HepG2 (cell line): Measurements from ENCODE around the gene TFE3. TPM values are rescaled to one million over a fixed set of nuclear protein-coding genes. Genes with fewer than 3 reads are reported as not detected.
A peak's percentile ranks its signal among the peaks of the same experiment; 100 is the strongest.

Experiments
- BCL6 ChIP-seq: IDR thresholded peaks from 2 replicates; pipeline ENCODE4 v1.6.1; 2016; ENCODE audit warnings: missing genetic modification reagents, missing compliant biosample characterization
- CEBPB ChIP-seq: IDR thresholded peaks from 2 replicates; pipeline ENCODE4 v1.6.1; 2011; ENCODE audit warnings: low read depth, low read length, improper control_type of control experiment, borderline replicate concordance
- ELK4 ChIP-seq: sonication (generic); formaldehyde crosslinking; IDR thresholded peaks from 2 replicates; pipeline ENCODE4 v1.9.0; 2021; ENCODE audit warnings: missing genetic modification reagents, borderline replicate concordance
- FOXK2 ChIP-seq: fragments of 450-650 bp; IDR thresholded peaks from 2 replicates; pipeline ENCODE4 v1.6.1; 2016
- HIC2 ChIP-seq: sonication (generic); formaldehyde crosslinking; IDR thresholded peaks from 2 replicates; pipeline ENCODE4 v1.9.0; 2022; ENCODE audit warnings: low read depth, missing genetic modification reagents
- NCOA2 ChIP-seq: sonication (generic); formaldehyde crosslinking; IDR thresholded peaks from 2 replicates; pipeline ENCODE4 v1.8.0; 2022; ENCODE audit warnings: inconsistent platforms
- NKX3-1 ChIP-seq: sonication (generic); formaldehyde crosslinking; IDR thresholded peaks from 2 replicates; pipeline ENCODE4 v1.5.0; 2020; ENCODE audit warnings: missing genetic modification reagents
- NR2F1 ChIP-seq, 2 experiments: fragments of 450-650 bp in 1 of 2; formaldehyde crosslinking in 1 of 2; IDR thresholded peaks; 2 replicates each; pipeline versions ENCODE4 v1.5.0 to v1.6.1; 2016 to 2020; ENCODE audit warnings: mild to moderate bottlenecking in 1 of 2, missing compliant biosample characterization in 1 of 2, missing genetic modification reagents in 1 of 2, moderate library complexity in 1 of 2
- NR2F6 ChIP-seq, 2 experiments: IDR thresholded peaks; 2 replicates each; pipeline ENCODE4 v1.6.1; 2016; ENCODE audit warnings: antibody characterized with exemption in 1 of 2, mild to moderate bottlenecking in 1 of 2
- PHF20 ChIP-seq: sonication (generic); formaldehyde crosslinking; IDR thresholded peaks from 2 replicates; pipeline ENCODE4 v1.5.0; 2020; ENCODE audit warnings: mild to moderate bottlenecking, missing genetic modification reagents
- PHF21A ChIP-seq: sonication (generic); formaldehyde crosslinking; IDR thresholded peaks from 2 replicates; pipeline ENCODE4 v1.5.0; 2020; ENCODE audit warnings: mild to moderate bottlenecking, missing genetic modification reagents
- RXRA ChIP-seq: sonication (generic); formaldehyde crosslinking; IDR thresholded peaks from 2 replicates; pipeline ENCODE4 v1.5.1; 2020; ENCODE audit warnings: missing genetic modification reagents
- SALL1 ChIP-seq: sonication (generic); formaldehyde crosslinking; IDR thresholded peaks from 2 replicates; pipeline ENCODE4 v1.8.0; 2022; ENCODE audit warnings: mild to moderate bottlenecking, missing genetic modification reagents
- TEF ChIP-seq: sonication (generic); formaldehyde crosslinking; IDR thresholded peaks from 2 replicates; pipeline ENCODE4 v1.5.0; 2020; ENCODE audit warnings: missing genetic modification reagents
- THAP7 ChIP-seq: sonication (generic); formaldehyde crosslinking; IDR thresholded peaks from 2 replicates; pipeline ENCODE4 v1.8.1; 2023; ENCODE audit warnings: mild to moderate bottlenecking, missing genetic modification reagents
- U2AF2 ChIP-seq: fragments of 200-400 bp; formaldehyde crosslinking; IDR thresholded peaks from 2 replicates; pipeline ENCODE4 v1.6.1; 2017; ENCODE audit warnings: low read depth, mild to moderate bottlenecking, low read length
- ZBTB25 ChIP-seq: IDR thresholded peaks from 2 replicates; pipeline ENCODE4 v1.6.1; 2018; ENCODE audit warnings: missing genetic modification reagents
- ZGPAT ChIP-seq: IDR thresholded peaks from 2 replicates; pipeline ENCODE4 v1.6.1; 2016; ENCODE audit warnings: mild to moderate bottlenecking
- ZNF468 ChIP-seq: sonication (generic); formaldehyde crosslinking; IDR thresholded peaks from 2 replicates; pipeline ENCODE4 v1.8.0; 2022; ENCODE audit warnings: mild to moderate bottlenecking, moderate library complexity, missing genetic modification reagents
- ZNF710 ChIP-seq: sonication (generic); formaldehyde crosslinking; IDR thresholded peaks from 2 replicates; pipeline ENCODE4 v1.5.0; 2020; ENCODE audit warnings: mild to moderate bottlenecking, missing genetic modification reagents, borderline replicate concordance
- polyA plus RNA-seq, 8 experiments: library from polyadenylated mRNA; depleted of rRNA in 3 of 8; stranded (reverse) in 7 of 8; unstranded in 1 of 8; fragments of >200 nt; fragmentation: Illumina TruSeq in 4 of 8; extraction: Trizol in 4 of 8; gene quantifications; 2 replicates each; pipeline versions ENCODE4 v1.2.1 to v1.2.3, GENCODE V29; 2011 to 2016; ENCODE audit warnings: low read depth in 4 of 8, missing spikeins in 1 of 8, mixed read lengths in 1 of 8; ENCODE audit not compliant: insufficient read depth in 1 of 8
- total RNA-seq, 5 experiments: library from RNA; depleted of rRNA; stranded (reverse); fragments of >200 nt; fragmentation: Illumina TruSeq; extraction: Trizol; gene quantifications; 2 replicates each; pipeline ENCODE4 v1.2.3, GENCODE V29; 2016; ENCODE audit warnings: low read depth in 1 of 5

The TFE3 gene
- total and polyA plus RNA-seq, 2 of the 13 experiments (the other 11 are each of a cell fraction or from before 2014, with no cell fraction given): 8.3 to 12.3 TPM

- TF ChIP-seq ELK4 (CRISPR knock-in tag): no peak
- 0 out of 2 replicates have a peak, but pooled peaks have one; percentile 21 for TF ChIP-seq ZGPAT (CRISPR knock-in tag)
- no peak for TF ChIP-seq U2AF2
- TF ChIP-seq HIC2: no peak
- TF ChIP-seq ZNF710 (CRISPR knock-in tag): peak; percentile 23; the same call in 1 of the 2 replicates
- peak; percentile 51; the same call in 1 of the 2 replicates for TF ChIP-seq NCOA2 (CRISPR knock-in tag)
- TF ChIP-seq THAP7 (CRISPR knock-in tag): no peak
- TF ChIP-seq FOXK2: no peak
- peak; percentile 82 for TF ChIP-seq CEBPB
- TF ChIP-seq TEF: 0 out of 2 replicates have a peak, but pooled peaks have one; percentile 59
- TF ChIP-seq PHF20: no peak
- TF ChIP-seq ZNF468 (CRISPR knock-in tag): no peak
- peak; percentile 84 for TF ChIP-seq NR2F6 (IDR thresholded peaks at IDR 0.05)
- TF ChIP-seq NR2F6 (CRISPR knock-in tag; IDR thresholded peaks at IDR 0.05): peak; percentile 89
- TF ChIP-seq ZBTB25 (CRISPR knock-in tag): 0 out of 2 replicates have a peak, but pooled peaks have one; percentile 11
- TF ChIP-seq NR2F1 (CRISPR knock-in tag; IDR thresholded peaks at IDR 0.05): peak in 1 of 2 experiments; percentile 82; a peak in 3 of 4 replicates
- TF ChIP-seq BCL6 (CRISPR knock-in tag): peak; percentile 81
- TF ChIP-seq NKX3-1 (CRISPR knock-in tag): no peak
- TF ChIP-seq SALL1 (CRISPR knock-in tag): peak; percentile 59; the same call in 1 of the 2 replicates
- TF ChIP-seq RXRA (CRISPR knock-in tag): peak; percentile 30; the same call in 1 of the 2 replicates
- peak; percentile 24; the same call in 1 of the 2 replicates for TF ChIP-seq PHF21A (CRISPR knock-in tag)
These were observed 23.4 kb downstream of the TFE3 start (continued) for GRCh38 chrX:49019599-49020249.
